Neutrophil (primary cell): ENCODE data around the gene SEC14L6.

Source experiments
- H3K27ac ChIP-seq: fragments of 200-600 bp; sonication (generic); 2 replicates; pipeline ENCODE4 v1.5.1; 2016; ENCODE audit warnings: mild to moderate bottlenecking, moderate library complexity
- H3K27me3 ChIP-seq: fragments of 200-600 bp; sonication (generic); 2 replicates; pipeline ENCODE4 v1.6.0; 2016; ENCODE audit warnings: mild to moderate bottlenecking
- H3K36me3 ChIP-seq: fragments of 200-600 bp; sonication (generic); 2 replicates; pipeline ENCODE4 v1.5.1; 2017
- H3K4me1 ChIP-seq, 2 experiments: fragments of 200-600 bp in 1 of 2; sonication (generic) in 1 of 2; 1 replicate in 1 of 2; 2 replicates in 1 of 2; pipeline versions ENCODE4 v1.5.1 to v1.6.1; 2013 to 2016; ENCODE audit warnings: low read depth in 1 of 2, low read length in 1 of 2, mild to moderate bottlenecking in 1 of 2, moderate library complexity in 1 of 2; ENCODE audit not compliant: control insufficient read depth in 1 of 2, insufficient read depth in 1 of 2
- H3K4me3 ChIP-seq, 2 experiments: fragments of 200-600 bp in 1 of 2; sonication (generic) in 1 of 2; 1 replicate in 1 of 2; 2 replicates in 1 of 2; pipeline ENCODE4 v1.5.1; 2013 to 2016; ENCODE audit warnings: low read depth in 1 of 2, low read length in 1 of 2, mild to moderate bottlenecking in 1 of 2, moderate library complexity in 1 of 2
- H3K9me3 ChIP-seq: fragments of 200-600 bp; sonication (generic); 2 replicates; pipeline ENCODE4 v1.5.1; 2016
- TF ChIP-seq, protein P1 (sequence below): fragments of 200-600 bp; sonication (generic); IDR thresholded peaks from 2 replicates; pipeline ENCODE4 v1.5.1; 2016; ENCODE audit warnings: antibody characterized with exemption

The SEC14L6 gene

DNA sequence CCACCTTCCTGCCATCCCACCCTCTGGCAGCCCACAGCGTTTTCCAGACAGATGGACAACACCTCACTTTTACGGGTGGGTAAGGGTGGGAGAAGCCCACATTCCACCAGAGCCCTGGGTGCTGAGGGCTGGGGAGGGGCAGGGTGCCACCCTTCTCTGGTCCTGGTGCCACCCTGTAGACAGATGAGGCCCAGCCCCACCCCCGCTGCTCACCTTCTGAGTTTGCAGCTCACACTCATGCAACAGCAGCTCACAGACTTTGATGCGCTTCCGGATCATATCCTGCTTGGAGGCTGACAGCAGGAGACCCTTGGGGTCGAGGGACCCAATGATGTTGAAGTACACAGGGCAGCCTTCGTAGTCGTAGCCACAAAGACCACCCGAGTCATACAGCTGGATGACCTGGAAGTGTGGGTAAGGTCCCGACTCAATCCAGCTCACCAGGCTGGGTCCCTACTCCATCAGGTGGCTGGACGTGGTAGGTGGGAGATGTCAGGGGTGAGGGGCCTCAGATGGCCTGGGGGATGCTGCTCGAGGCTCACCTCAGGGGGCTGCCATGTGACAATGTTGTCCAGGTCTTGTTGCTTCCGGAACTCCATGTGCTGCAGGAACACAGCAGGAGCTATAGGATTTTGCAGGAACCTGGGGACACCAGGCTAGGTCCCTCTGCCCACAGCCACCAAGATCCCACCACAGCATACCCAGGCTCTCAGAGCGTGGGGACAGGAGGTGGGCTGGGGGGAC lies 51.3 kb downstream of the SEC14L6 start:
- Histone ChIP-seq H3K4me1 (no peaks in the 10 kb centered on the region), H3K27ac (no peak overlapping the region), H3K4me3 (no peak overlapping the region), H3K9me3 (no peaks in the 10 kb centered on the region), H3K27me3 (peaks cover 25% of the 10 kb centered on the region), H3K36me3 (no peaks in the 10 kb centered on the region)
- TF ChIP-seq, protein P1, sequence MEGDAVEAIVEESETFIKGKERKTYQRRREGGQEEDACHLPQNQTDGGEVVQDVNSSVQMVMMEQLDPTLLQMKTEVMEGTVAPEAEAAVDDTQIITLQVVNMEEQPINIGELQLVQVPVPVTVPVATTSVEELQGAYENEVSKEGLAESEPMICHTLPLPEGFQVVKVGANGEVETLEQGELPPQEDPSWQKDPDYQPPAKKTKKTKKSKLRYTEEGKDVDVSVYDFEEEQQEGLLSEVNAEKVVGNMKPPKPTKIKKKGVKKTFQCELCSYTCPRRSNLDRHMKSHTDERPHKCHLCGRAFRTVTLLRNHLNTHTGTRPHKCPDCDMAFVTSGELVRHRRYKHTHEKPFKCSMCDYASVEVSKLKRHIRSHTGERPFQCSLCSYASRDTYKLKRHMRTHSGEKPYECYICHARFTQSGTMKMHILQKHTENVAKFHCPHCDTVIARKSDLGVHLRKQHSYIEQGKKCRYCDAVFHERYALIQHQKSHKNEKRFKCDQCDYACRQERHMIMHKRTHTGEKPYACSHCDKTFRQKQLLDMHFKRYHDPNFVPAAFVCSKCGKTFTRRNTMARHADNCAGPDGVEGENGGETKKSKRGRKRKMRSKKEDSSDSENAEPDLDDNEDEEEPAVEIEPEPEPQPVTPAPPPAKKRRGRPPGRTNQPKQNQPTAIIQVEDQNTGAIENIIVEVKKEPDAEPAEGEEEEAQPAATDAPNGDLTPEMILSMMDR = no peak

DNA sequence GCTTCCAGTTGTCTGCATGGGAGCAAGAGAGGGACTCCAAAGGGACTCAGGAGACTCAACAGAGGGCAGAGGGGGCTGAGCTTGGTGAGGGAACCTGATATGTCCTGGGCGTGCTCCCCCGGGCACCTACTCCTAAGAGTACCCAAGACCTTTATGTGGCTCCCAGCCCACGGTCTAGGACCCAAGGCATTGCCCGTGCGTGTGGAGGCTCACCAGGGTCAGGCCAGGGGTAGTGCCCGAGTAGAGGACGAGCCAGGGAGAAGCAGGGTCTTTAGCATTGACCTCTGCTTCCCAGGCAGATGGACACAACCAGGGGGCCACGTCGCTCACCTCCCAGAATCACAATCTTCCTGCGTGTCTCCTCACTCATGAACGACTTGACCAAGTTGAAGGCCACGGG lies 54.4 kb downstream of the SEC14L6 start:
- TF ChIP-seq, protein P1 = no peak
- Histone ChIP-seq H3K27ac (no peak overlapping the region), H3K36me3 (no peaks in the 10 kb centered on the region), H3K9me3 (no peaks in the 10 kb centered on the region), H3K4me1 (no peaks in the 10 kb centered on the region), H3K27me3 (peaks cover 9% of the 10 kb centered on the region), H3K4me3 (no peak overlapping the region)

DNA sequence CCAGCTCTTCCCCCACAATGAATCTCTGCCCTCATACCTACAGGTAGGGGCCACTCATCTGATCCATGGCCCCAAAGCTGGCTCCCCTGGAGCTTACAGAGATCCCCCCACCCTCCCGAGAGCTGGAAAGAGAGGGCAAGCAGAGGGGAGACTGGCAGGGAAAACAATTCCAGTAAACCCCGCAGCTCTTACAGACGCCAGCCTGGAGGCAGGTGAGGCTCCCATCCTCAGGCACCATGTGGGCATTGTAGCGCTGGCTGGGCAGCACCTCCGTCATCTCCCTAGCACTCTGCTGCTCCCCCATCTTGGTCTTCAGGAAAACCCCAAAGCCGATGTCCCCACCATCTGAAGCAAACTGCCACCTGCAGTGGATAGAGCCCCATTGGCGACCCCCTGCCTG lies 55.2 kb downstream of the SEC14L6 start:
- TF ChIP-seq, protein P1 = no peak
- no peaks in the 10 kb centered on the region for H3K9me3 ChIP-seq
- H3K4me1 ChIP-seq = no peaks in the 10 kb centered on the region
- H3K27me3 ChIP-seq = peaks cover 4% of the 10 kb centered on the region
- H3K27ac ChIP-seq = no peak overlapping the region
- H3K36me3 ChIP-seq = no peaks in the 10 kb centered on the region
- no peak overlapping the region for H3K4me3 ChIP-seq

DNA sequence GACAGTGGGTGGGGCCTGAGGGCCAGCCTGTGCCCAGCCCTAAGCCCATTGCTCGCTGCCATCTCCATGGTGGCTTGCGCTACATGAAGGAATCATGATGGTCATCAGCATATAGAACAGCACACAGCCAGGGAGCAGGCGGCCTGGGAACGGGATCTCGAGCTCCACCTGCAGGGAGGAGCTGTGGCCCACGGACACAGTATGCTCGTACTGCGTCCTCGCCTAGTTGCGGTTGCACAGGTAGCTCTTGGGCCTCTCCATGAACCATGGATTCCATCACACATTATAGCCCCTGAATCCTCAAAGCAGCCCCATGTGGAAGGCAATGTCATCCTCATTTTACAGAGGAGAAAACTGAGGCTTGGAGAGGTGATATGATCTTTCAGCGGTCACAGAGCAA lies 56.1 kb downstream of the SEC14L6 start:
- Histone ChIP-seq H3K36me3 (no peaks in the 10 kb centered on the region), H3K4me3 (no peak overlapping the region), H3K4me1 (no peaks in the 10 kb centered on the region), H3K9me3 (no peaks in the 10 kb centered on the region), H3K27ac (no peak overlapping the region), H3K27me3 (peaks cover 4% of the 10 kb centered on the region)
- TF ChIP-seq, protein P1 = no peak

DNA sequence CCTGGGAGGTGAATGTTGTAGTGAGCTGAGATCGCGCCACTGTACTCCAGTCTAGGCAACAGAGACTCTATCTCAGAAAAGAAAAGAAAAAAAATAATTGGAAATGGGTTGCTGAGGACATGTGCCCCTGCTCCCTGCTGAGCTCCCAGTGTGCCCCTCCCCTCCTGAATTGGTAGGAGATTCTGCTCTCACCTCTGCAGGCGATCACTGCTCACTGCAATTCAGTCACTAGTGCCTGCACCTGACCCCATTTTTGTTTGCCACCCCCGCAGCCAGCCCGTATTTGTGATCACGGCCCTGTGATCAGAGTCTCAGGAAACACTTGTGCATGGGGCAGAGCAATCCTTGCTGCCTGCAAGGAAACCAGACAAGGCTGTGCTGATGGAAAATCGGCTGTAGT lies 58.4 kb downstream of the SEC14L6 start:
- H3K4me3 ChIP-seq = no peak overlapping the region
- no peaks in the 10 kb centered on the region for H3K4me1 ChIP-seq
- peaks cover 4% of the 10 kb centered on the region for H3K27me3 ChIP-seq
- H3K27ac ChIP-seq = no peak overlapping the region
- TF ChIP-seq, protein P1 = no peak
- no peaks in the 10 kb centered on the region for H3K36me3 ChIP-seq
- H3K9me3 ChIP-seq = no peaks in the 10 kb centered on the region
